Gastrocnemius medialis (tissue), 4 donors: ENCODE results near the gene GP9. TPM values are rescaled to one million over a fixed set of nuclear protein-coding genes. Genes with fewer than 3 reads are reported as not detected.
"Not testable (repeated sequence)": the region's sequence is repeated elsewhere in the genome, so short reads cannot be mapped to it uniquely, and the experiment has no call there.

Experiments
- ATAC-seq, 2 donors: fragments of 150-250 bp; one replicate each; pipeline ENCODE4 v1.9.1; 2016
- DNase-seq, 2 donors: peaks; one replicate each; pipeline ENCODE4 v3.0.0-alpha.2; 2019
- H3K27ac ChIP-seq, 4 donors: fragments of 200-600 bp; sonication (generic); 1 replicate in 1 of 4; 2 replicates in 3 of 4; pipeline ENCODE4 v1.5.1; 2016 to 2018; ENCODE audit warnings: mild to moderate bottlenecking in 2 of 4, moderate library complexity in 1 of 4
- H3K27me3 ChIP-seq, 3 donors: fragments of 200-600 bp; sonication (generic) in 2 of 3; 1 replicate in 1 of 3; 2 replicates in 2 of 3; pipeline versions ENCODE4 v1.5.1 to v1.6.0; 2016 to 2019; ENCODE audit warnings: mild to moderate bottlenecking in 1 of 3, moderate library complexity in 1 of 3
- H3K36me3 ChIP-seq, 2 donors: fragments of 200-600 bp; sonication (generic) in 1 of 2; one replicate each; pipeline ENCODE4 v1.5.1; 2017 to 2018
- H3K4me1 ChIP-seq, 2 donors: fragments of 200-600 bp; sonication (generic) in 1 of 2; one replicate each; pipeline ENCODE4 v1.5.1; 2016 to 2017; ENCODE audit warnings: mild to moderate bottlenecking in 2 of 2
- H3K4me3 ChIP-seq, 4 donors: fragments of 200-600 bp; sonication (generic) in 3 of 4; 1 replicate in 1 of 4; 2 replicates in 3 of 4; pipeline ENCODE4 v1.5.1; 2016 to 2019; ENCODE audit warnings: mild to moderate bottlenecking in 2 of 4
- H3K9me3 ChIP-seq, 3 donors: fragments of 200-600 bp; sonication (generic) in 2 of 3; 1 replicate in 1 of 3; 2 replicates in 2 of 3; pipeline ENCODE4 v1.5.1; 2016 to 2019
- POLR2A ChIP-seq, 2 donors: fragments of 450-650 bp; IDR thresholded peaks; one replicate each; pipeline ENCODE4 v1.6.1; 2017; ENCODE audit warnings: antibody characterized with exemption in 2 of 2, mild to moderate bottlenecking in 2 of 2, moderate library complexity in 2 of 2
- in situ Hi-C, 4 donors: fragments of 200-750 bp; cut with MboI; loops; one replicate each; pipeline versions ENCODE4 v1.15.0 to v1.8.0; 2017; ENCODE audit warnings: low sequenced_read_pairs in 4 of 4
- intact Hi-C: fragments of 100-400 bp; cut with DNase I; formaldehyde crosslinking; loops from one replicate; pipeline ENCODE4 v1.15.1; 2023; ENCODE audit warnings: low total_unique reads
- total RNA-seq, 4 donors: library from RNA; depleted of rRNA; stranded (reverse); fragments of >200 nt; gene quantifications; one replicate each; pipeline versions ENCODE4 v1.1.0 to v1.2.3, GENCODE V29; 2016
- TF ChIP-seq, protein P1 (sequence below), 5 experiments: fragments of 450-650 bp in 3 of 5; fragments of 200-600 bp in 2 of 5; sonication (generic) in 2 of 5; IDR thresholded peaks in 4 of 5; conservative IDR thresholded peaks in 1 of 5; 1 replicate in 4 of 5; 2 replicates in 1 of 5; pipeline ENCODE4 v1.5.1; 2016 to 2019; ENCODE audit warnings: antibody characterized with exemption in 5 of 5, mild to moderate bottlenecking in 3 of 5, moderate library complexity in 3 of 5

GP9 gene
- total RNA-seq, 4 donors from 2014 or later, result 0.42 TPM; not detected in 3

- TF ChIP-seq POLR2A (IDR thresholded peaks at IDR 0.05), result no peak
- TF ChIP-seq, protein P1, sequence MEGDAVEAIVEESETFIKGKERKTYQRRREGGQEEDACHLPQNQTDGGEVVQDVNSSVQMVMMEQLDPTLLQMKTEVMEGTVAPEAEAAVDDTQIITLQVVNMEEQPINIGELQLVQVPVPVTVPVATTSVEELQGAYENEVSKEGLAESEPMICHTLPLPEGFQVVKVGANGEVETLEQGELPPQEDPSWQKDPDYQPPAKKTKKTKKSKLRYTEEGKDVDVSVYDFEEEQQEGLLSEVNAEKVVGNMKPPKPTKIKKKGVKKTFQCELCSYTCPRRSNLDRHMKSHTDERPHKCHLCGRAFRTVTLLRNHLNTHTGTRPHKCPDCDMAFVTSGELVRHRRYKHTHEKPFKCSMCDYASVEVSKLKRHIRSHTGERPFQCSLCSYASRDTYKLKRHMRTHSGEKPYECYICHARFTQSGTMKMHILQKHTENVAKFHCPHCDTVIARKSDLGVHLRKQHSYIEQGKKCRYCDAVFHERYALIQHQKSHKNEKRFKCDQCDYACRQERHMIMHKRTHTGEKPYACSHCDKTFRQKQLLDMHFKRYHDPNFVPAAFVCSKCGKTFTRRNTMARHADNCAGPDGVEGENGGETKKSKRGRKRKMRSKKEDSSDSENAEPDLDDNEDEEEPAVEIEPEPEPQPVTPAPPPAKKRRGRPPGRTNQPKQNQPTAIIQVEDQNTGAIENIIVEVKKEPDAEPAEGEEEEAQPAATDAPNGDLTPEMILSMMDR (IDR thresholded peaks at IDR 0.05 in 4 of 5, conservative IDR thresholded peaks at IDR 0.05 in 1 of 5), result no peak
- Histone ChIP-seq H3K27ac (no peak overlapping the region), H3K4me1 (no peaks in the 10 kb centered on the region), H3K4me3 (no peak overlapping the region), H3K36me3 (peaks cover 0 to 11% of the 10 kb centered on the region in 2 donors), H3K9me3 (no peaks in the 10 kb centered on the region), H3K27me3 (no peaks in the 10 kb centered on the region)
- no peak for ATAC-seq
- DNase-seq, result no peak
- intact Hi-C loops, result no loop called here
- in situ Hi-C loops, result no loop called here
These were observed 45.3 kb downstream of the GP9 start for GRCh38 chr3:129105862-129106261.

GRCh38 chr3:129106320-129106719 lies 45.7 kb downstream of the GP9 start:
- Histone ChIP-seq H3K4me3 (no peak overlapping the region), H3K4me1 (no peaks in the 10 kb centered on the region), H3K36me3 (peaks cover 0 to 11% of the 10 kb centered on the region in 2 donors), H3K27me3 (no peaks in the 10 kb centered on the region), H3K9me3 (no peaks in the 10 kb centered on the region), H3K27ac (no peak overlapping the region)
- TF ChIP-seq, protein P1 (IDR thresholded peaks at IDR 0.05 in 4 of 5, conservative IDR thresholded peaks at IDR 0.05 in 1 of 5), result no peak
- TF ChIP-seq POLR2A (IDR thresholded peaks at IDR 0.05), result no peak
- no peak for ATAC-seq
- in situ Hi-C loops (no loop called here), intact Hi-C loops (no loop called here)
- no peak for DNase-seq

DNA sequence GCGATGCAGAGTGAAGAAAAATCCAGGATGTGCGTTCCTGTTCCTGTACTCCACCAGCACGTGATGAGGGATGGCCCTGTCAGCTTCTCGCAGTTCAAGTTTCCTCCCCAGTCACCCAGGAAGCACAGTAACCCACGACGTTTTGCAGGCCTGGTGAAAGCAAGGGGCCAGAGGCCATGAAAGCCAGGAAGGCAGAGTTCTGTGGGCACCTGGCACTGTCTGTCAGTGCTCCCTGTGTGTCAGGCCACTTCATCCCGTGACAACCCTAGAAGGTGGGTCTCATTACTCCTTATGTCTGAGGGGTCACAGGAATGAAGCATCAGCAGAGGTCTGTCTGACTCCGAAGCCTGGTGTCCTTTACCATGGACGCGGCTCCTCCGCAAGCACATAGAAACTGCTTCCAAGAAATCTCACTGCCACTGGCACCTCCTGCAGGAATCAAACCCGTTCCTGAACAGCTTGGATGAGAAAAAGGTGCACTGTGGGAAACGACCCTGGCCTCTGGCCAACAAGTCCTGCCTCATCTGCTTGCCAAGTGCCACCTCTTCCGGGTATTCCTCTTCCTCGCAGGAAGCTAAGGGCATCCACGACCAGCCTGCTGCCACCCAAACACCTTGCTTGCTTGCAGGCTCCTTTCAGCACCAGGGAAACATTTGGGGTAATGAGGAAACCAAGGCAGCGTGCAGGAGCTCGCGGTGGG lies 46.4 kb downstream of the GP9 start:
- Histone ChIP-seq H3K27ac (no peak overlapping the region), H3K36me3 (peaks cover 0 to 7% of the 10 kb centered on the region in 2 donors), H3K27me3 (no peaks in the 10 kb centered on the region), H3K4me3 (no peak overlapping the region), H3K4me1 (no peaks in the 10 kb centered on the region), H3K9me3 (no peaks in the 10 kb centered on the region)
- ATAC-seq (no peak), DNase-seq (no peak)
- TF ChIP-seq, protein P1 (IDR thresholded peaks at IDR 0.05 in 4 of 5, conservative IDR thresholded peaks at IDR 0.05 in 1 of 5), result no peak
- TF ChIP-seq POLR2A (IDR thresholded peaks at IDR 0.05), result no peak
- in situ Hi-C loops (no loop called here), intact Hi-C loops (no loop called here)

DNA sequence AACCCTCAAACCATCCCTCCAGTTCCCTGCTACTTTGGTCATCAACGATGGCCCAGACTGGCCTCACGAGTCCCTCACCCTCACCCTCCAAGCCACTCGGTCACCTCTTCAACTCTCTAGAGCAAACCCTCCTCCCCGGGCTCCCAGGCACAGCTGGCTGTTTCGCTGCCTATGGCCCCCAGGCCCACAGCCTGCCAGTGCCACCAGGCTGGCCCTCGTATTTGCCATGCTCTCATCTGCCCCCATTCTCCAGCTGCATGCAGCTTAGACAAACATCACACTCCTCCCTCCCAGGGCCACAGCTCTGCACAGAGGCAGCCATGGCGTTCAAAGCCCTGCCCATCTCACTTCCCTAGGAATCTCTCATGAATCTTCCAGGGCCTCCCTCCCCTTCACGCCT lies 47.2 kb downstream of the GP9 start:
- Histone ChIP-seq H3K4me3 (no peak overlapping the region), H3K27ac (no peak overlapping the region), H3K4me1 (no peaks in the 10 kb centered on the region), H3K36me3 (peaks cover 0 to 10% of the 10 kb centered on the region in 2 donors), H3K9me3 (no peaks in the 10 kb centered on the region), H3K27me3 (no peaks in the 10 kb centered on the region)
- intact Hi-C loops, result no loop called here
- ATAC-seq (no peak), DNase-seq (no peak)
- in situ Hi-C loops, result no loop called here
- TF ChIP-seq, protein P1 (IDR thresholded peaks at IDR 0.05 in 4 of 5, conservative IDR thresholded peaks at IDR 0.05 in 1 of 5), result no peak
- no peak for TF ChIP-seq POLR2A (IDR thresholded peaks at IDR 0.05)

DNA sequence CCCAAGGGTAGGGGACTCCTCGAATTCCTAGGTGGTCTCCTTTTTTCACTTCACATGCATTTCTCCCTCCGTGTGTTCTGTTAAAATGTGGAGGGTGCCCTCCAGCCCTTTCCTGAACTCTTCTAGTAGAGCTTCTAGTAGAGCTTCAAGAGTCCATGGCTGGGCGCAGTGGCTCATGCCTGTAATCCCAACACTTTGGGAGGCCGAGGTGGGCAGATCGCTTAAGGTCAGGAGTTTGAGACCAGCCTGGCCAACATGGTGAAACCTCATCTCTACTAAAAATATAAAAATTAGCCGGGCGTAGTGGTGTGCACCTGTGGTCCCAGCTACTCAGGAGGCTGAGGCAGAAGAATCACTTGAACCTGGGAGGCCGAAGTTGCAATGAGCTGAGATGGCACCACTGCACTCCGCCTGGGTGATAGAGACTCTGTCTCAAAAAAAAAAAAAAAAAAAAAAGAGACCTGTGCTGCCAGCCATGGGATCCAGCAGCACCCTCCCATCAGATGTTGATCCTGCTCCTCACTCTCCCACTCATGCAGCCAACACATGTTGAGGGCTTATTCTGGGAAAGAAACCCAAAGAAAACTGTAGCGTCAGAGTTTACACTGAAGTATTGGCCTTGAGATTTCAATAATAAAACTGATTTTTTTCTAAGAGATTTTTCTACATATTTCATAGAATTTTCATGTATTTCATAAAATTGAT lies 50.6 kb downstream of the GP9 start:
- H3K27ac ChIP-seq, H3K27me3 ChIP-seq, ATAC-seq, H3K4me3 ChIP-seq, intact Hi-C loops, H3K4me1 ChIP-seq, DNase-seq, in situ Hi-C loops, H3K9me3 ChIP-seq: not testable (repeated sequence)
- peaks cover 0 to 12% of the 10 kb centered on the region in 2 donors for H3K36me3 ChIP-seq
